Left lung (tissue), 10 donors: ENCODE data around the gene ADSS2. TPM values are rescaled to one million over a fixed set of nuclear protein-coding genes. Genes with fewer than 3 reads are reported as not detected.
"Not testable (repeated sequence)": the region's sequence is repeated elsewhere in the genome, so short reads cannot be mapped to it uniquely, and the experiment has no call there.

Source experiments
- ATAC-seq: fragments of 200-7000 bp; cut with Tn5 transposase; one replicate; pipeline ENCODE4 v1.9.1; 2020; ENCODE audit warnings: moderate library complexity
- DNase-seq, 4 donors: peaks; one replicate each; pipeline ENCODE4 v3.0.0-alpha.2; 2013 to 2020
- H3K27ac ChIP-seq, 2 donors: fragments of 200-600 bp; sonication (generic) in 1 of 2; one replicate each; pipeline versions ENCODE4 v1.5.0 to v1.8.0; 2020 to 2021
- H3K27me3 ChIP-seq, 2 donors: fragments of 200-600 bp; sonication (generic) in 1 of 2; one replicate each; pipeline versions ENCODE4 v1.5.0 to v1.8.0; 2020 to 2021
- H3K36me3 ChIP-seq, 2 donors: fragments of 200-600 bp; sonication (generic) in 1 of 2; one replicate each; pipeline versions ENCODE4 v1.5.0 to v1.8.0; 2020 to 2021
- H3K4me1 ChIP-seq, 2 donors: fragments of 200-600 bp; one replicate each; pipeline ENCODE4 v1.8.0; 2021
- H3K4me3 ChIP-seq, 2 donors: fragments of 200-600 bp; sonication (generic) in 1 of 2; one replicate each; pipeline versions ENCODE4 v1.5.0 to v1.8.0; 2020 to 2021; ENCODE audit warnings: mild to moderate bottlenecking in 1 of 2
- H3K9me3 ChIP-seq, 2 donors: fragments of 200-600 bp; sonication (generic) in 1 of 2; one replicate each; pipeline versions ENCODE4 v1.5.0 to v1.8.0; 2020 to 2021
- intact Hi-C, 2 donors: fragments of 100-400 bp; cut with DNase I; formaldehyde crosslinking; loops; one replicate each; pipeline versions ENCODE4 v1.11.2 to v1.14.2; 2022
- polyA plus RNA-seq, 6 donors: library from polyadenylated mRNA; unstranded; fragments of 120-200 nt; gene quantifications; one replicate each; pipeline ENCODE4 v1.2.1, GENCODE V29; 2013; ENCODE audit not compliant: insufficient read length in 6 of 6
- total RNA-seq, 2 donors: library from RNA; stranded (reverse); fragmentation: NEBNext Ultra II Directional; extraction: Animal tissue kit (Norgen Biotek cat#: 25700); gene quantifications; one replicate each; pipeline ENCODE4 v1.2.1, GENCODE V29; 2021
- TF ChIP-seq, protein P1 (sequence below), 2 donors: fragments of 200-600 bp; sonication (generic) in 1 of 2; IDR thresholded peaks; one replicate each; pipeline versions ENCODE4 v1.5.0 to v1.8.0; 2021; ENCODE audit warnings: antibody characterized with exemption in 2 of 2
- donor health status: DM: no; HTN: yes; CAD: no.
- donor health status: DM: no; HTN: no; CAD: no.

ADSS2 gene
- total and polyA plus RNA-seq, 8 donors: 37.2 to 57.5 (median 52.1) TPM

DNA sequence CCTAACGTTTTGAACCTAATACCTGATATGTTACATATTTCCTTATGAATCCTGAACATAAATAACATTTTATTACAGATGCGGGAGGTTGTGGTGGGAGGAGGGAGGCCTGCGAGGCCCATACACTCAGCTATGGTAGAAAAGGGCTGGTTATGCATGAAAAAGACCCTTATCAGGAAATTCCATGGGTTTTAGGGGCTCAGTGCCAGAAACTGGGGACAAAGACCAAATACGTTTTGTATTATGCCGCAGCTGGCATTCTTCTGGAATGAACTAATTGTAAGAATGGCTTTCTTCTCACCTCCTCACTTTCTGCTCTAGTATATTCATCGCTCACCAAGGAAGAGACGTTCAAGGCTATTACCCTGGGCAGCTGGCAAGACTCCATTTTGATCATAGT, 76.7 kb downstream of the ADSS2 start:
- Histone ChIP-seq H3K27me3 (no peaks in the 10 kb centered on the region), H3K27ac (no peak overlapping the region), H3K4me1 (no peaks in the 10 kb centered on the region), H3K36me3 (no peaks in the 10 kb centered on the region), H3K4me3 (no peak overlapping the region), H3K9me3 (no peaks in the 10 kb centered on the region)
- intact Hi-C loops: no loop called here
- ATAC-seq (no peak), DNase-seq (no peak)
- TF ChIP-seq, protein P1, sequence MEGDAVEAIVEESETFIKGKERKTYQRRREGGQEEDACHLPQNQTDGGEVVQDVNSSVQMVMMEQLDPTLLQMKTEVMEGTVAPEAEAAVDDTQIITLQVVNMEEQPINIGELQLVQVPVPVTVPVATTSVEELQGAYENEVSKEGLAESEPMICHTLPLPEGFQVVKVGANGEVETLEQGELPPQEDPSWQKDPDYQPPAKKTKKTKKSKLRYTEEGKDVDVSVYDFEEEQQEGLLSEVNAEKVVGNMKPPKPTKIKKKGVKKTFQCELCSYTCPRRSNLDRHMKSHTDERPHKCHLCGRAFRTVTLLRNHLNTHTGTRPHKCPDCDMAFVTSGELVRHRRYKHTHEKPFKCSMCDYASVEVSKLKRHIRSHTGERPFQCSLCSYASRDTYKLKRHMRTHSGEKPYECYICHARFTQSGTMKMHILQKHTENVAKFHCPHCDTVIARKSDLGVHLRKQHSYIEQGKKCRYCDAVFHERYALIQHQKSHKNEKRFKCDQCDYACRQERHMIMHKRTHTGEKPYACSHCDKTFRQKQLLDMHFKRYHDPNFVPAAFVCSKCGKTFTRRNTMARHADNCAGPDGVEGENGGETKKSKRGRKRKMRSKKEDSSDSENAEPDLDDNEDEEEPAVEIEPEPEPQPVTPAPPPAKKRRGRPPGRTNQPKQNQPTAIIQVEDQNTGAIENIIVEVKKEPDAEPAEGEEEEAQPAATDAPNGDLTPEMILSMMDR (IDR thresholded peaks at IDR 0.05): no peak

DNA sequence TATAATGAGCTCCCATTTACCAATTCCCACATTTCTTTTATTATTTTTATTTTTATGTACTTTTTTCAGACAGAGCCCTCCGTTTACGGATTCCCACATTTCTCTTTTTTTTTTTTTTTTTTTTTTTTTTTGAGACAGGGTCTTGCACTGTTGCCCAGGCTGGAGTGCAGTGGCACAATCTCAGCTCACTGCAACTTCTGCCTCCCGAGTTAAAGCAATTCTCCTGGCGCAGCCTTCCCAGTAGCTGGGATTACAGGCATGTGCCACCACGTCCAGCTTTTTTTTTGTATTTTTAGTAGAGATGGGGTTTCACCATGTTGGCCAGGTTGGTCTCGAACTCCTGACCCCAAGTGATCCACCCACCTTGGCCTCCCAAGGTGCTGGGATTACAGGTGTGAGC, 77.2 kb downstream of the ADSS2 start:
- intact Hi-C loops, DNase-seq, H3K4me1 ChIP-seq, H3K9me3 ChIP-seq, ATAC-seq, H3K27ac ChIP-seq, H3K27me3 ChIP-seq, H3K4me3 ChIP-seq, H3K36me3 ChIP-seq: not testable (repeated sequence)

DNA sequence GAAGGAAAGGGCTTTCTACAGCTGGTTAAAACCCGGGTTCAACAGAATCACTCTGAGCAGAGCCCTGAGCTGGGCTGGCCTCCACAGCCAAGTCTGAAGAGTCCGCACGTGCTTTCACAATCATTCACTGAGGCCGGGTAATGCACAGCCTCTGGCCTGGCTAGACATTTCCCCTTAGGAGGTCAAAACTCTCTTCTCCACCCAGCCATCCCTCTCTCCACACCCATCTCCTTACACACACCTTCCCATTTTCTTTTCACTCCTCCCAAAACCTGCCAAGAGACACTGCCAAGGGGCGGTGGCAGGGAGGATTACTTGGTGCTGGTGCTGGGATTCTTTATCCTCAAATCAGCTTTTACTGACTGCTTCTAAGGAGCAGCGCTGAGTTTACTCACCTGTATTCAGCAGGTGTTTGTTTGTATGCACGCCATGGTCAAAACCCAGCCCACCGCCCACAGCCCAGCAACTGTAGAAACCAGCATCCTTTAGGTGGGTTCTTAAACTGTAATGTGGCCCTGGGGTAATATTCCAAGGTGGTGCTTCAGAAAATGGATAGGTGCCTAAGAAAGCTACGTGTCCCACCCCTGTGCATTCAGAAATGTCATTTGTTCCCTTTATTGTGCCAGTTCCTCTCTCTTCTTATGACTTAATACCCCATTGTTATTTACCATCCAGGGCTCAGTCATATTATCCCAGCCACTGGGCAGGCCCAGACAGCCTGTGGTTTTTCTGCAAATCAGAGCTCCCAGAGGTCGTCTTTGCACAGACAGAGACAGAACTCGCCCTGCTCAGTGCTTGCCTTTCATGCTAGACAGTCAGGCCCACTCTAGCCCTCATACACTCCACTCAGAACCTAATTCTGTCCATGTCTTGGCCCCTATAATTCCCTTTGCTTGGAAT, 80.2 kb downstream of the ADSS2 start:
- no peak overlapping the region for H3K4me3 ChIP-seq
- ATAC-seq (peak; percentile 18), DNase-seq (no peak)
- no peaks in the 10 kb centered on the region for H3K9me3 ChIP-seq
- no peaks in the 10 kb centered on the region for H3K36me3 ChIP-seq
- no peaks in the 10 kb centered on the region for H3K4me1 ChIP-seq
- no peaks in the 10 kb centered on the region for H3K27me3 ChIP-seq
- intact Hi-C loops: no loop called here
- TF ChIP-seq, protein P1 (IDR thresholded peaks at IDR 0.05): no peak
- H3K27ac ChIP-seq: no peak overlapping the region

DNA sequence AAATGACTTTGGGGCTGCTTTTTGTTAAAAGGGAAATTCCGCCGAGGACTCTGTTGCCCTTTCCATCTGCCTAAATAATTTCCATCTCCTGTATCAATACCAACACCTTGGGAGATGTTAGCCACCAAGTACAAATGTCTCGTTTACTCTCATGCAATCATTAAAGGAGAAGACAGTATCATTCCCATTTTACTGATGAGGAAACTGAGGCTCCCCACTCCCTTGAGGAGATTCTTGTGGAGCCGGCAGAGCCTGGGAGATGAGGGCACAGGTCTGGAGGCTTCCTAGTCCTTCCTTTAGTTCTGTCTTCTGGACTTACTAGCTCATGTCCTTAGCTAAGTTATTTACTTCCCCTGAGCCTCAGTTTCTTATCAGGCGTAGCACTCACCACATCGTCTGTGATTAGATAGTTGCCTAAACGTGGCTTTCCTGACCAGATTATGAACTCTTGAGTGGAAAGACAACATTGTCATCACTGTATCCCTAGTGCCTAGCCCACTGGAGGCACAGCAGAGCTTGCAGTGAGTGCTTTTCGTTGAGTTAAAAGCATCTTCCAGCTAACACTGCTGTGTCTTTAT, 81.6 kb downstream of the ADSS2 start:
- H3K9me3 ChIP-seq: no peaks in the 10 kb centered on the region
- TF ChIP-seq, protein P1 (IDR thresholded peaks at IDR 0.05): no peak
- intact Hi-C loops: no loop called here
- no peaks in the 10 kb centered on the region for H3K36me3 ChIP-seq
- DNase-seq (no peak), ATAC-seq (no peak)
- no peaks in the 10 kb centered on the region for H3K4me1 ChIP-seq
- H3K4me3 ChIP-seq: no peak overlapping the region
- H3K27ac ChIP-seq: no peak overlapping the region
- H3K27me3 ChIP-seq: no peaks in the 10 kb centered on the region

DNA sequence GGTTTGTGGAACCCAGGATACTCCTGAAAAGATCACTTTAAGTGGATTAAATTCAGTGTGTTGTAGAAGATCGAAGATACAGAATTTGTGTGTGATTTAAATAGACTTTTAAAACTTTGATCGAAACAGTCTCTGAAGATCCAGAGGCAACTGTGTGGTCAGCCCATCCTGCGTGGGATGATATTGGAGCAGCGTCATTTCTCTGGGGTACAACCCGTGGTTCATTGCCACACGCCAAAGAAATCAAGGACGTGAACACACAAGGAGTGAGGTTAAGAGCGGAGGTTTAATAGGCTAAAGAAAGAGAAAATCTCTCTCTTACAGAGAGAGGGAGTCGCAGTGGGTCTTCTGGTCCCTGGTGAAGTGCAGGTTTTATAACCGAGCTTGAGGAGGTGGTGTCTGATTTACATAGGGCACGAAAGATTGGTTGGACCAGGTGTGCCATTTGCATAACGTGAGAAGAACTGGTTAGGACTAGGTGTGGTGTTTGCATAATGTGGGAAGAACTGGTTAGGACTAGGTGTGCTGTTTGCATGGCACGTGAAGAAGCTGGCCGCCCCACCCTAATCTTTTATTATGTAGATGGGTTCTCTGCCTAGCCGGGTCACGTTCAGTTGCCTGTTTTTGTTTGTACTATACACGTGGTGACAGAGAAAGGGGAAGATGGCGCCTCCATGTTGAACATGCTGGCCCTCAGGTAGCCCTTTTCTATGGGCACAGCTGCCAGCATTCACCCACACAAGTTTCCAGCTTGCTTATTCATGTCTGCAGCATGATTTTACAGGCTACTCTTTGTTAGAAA, 82.3 kb downstream of the ADSS2 start:
- intact Hi-C loops: no loop called here

More for the DNA sequence above, 82.3 kb downstream of the ADSS2 start:
- H3K27ac ChIP-seq: no peak overlapping the region
- H3K9me3 ChIP-seq: peaks cover 0 to 5% of the 10 kb centered on the region in 2 donors
- TF ChIP-seq, protein P1 (IDR thresholded peaks at IDR 0.05): no peak
- H3K27me3 ChIP-seq: no peaks in the 10 kb centered on the region
- H3K4me3 ChIP-seq: no peak overlapping the region
- no peak for DNase-seq
- ATAC-seq: no peak
- no peaks in the 10 kb centered on the region for H3K4me1 ChIP-seq
- no peaks in the 10 kb centered on the region for H3K36me3 ChIP-seq
